T-helper 9 cell (primary cell): ENCODE data around the gene EEF1AKMT2.
"Not testable (repeated sequence)": the region's sequence is repeated elsewhere in the genome, so short reads cannot be mapped to it uniquely, and the experiment has no call there.

Experiments
- DNase-seq: peaks from one replicate; pipeline ENCODE4 v3.0.0-alpha.2; 2020
- total RNA-seq, 2 donors: gene quantifications; one replicate each; lab custom pipeline; 2026; lab: John Stamatoyannopoulos, UW

Gene EEF1AKMT2
- 7.5 to 10.2 reads per million in 2 donors for total RNA-seq

DNA sequence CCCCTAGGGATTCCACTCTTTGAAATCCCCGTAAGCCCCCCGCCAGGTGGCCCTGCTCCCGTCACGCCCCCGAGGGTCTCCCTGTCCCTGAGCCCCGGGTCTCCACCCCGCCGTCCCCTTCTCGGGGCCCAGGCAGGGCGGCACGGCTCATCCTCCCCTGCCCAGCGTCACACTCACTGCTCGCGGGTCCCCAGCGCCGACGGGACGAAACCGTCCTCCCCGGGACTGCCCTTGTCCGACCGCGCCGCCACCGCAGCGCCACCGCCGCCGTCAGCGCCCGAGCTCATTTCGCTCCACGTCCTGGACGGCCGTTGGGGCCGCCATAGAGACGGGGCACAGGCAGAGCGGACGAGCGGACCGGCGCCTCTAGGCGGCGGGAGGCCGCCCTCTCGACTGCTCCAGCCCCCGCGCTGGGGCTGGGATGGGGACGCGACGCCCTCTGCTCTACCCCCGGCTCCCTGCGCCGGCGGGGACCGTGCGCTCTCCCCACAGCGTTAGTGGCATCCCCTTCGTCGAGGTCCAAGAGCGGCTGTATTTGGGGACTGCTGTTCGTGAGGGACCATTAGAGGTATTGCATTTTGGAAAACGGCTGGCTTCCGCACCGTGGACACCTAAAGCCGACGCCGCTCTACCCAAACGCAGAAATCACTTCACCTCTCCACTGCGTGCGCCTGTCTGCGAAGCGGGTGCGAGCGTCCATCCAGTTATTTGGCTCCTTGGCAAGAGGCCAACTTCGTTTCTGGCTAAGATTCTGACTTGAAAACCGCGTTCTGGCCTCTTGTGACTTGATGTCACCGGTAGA lies at the start of gene EEF1AKMT2:
TSS of gene EEF1AKMT2 (minus strand) at position 341 of the 802 bp plus-strand sequence. CDS start at position 287, 54 bp downstream.
- peak; percentile 71 for DNase-seq

DNA sequence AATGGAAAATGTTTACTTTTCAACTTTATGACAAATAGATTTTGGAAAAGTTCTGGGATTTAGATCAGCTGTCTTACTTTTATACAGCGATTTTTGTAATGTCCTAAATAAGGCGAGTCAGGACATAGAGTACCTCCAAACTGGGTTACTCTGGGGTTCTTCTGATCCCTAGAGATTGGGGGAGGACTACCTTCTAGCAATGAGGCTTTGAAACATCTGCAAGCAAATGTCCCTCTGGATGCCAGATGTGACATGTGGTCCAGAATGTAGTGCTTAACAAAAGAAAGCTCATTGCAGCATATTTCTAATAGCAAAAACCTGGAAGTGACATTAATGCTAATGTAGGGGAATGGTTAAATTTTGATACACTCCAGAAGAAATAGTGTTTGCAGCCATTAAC lies 46.0 kb upstream of the EEF1AKMT2 start:
- DNase-seq = no peak

GRCh38 chr10:124831116-124831515 lies 39.4 kb upstream of the EEF1AKMT2 start:
- no peak for DNase-seq

GRCh38 chr10:124830445-124830844 lies 38.8 kb upstream of the EEF1AKMT2 start:
- DNase-seq = no peak

GRCh38 chr10:124829447-124830115 lies 37.9 kb upstream of the EEF1AKMT2 start:
- DNase-seq = no peak

DNA sequence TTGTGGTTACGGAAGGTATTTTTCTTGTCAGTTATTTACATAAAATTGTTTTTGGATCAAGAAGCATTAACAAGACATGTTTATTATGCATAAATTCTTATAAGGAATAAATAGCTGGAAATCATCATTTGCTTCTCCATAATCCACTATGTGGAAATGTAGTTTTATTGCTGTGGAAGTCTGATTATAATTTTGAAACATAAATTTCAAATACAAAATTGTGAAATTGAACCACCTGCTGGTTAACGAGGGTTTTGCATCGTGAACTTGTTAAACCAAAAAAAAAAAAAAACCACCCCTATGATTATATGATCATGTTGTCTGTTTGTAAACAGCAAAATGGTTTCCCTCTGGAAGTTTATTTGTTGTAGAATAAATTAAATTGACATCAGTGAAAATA lies 35.8 kb upstream of the EEF1AKMT2 start:
- no peak for DNase-seq

DNA sequence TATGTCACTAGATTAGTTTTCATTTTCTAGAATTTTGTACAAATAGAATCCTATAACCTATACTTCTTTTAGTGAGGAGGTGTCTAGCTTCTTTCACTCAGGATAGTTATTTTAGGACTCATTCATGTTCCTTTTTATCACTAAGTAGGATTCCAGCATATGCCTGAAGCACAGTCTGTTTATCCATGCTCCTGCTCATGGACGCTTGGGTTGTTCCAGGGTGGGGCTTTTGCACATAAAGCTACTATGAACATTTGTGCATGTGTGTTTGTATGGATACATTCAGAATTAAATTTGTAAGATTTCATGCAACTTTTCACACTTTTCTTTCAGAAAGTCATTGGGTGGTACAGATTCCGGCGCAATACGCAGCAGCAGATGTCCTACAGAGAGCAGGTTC lies 34.6 kb upstream of the EEF1AKMT2 start:
- no peak for DNase-seq

- DNase-seq = no peak
Observed at GRCh38 chr10:124825702-124826101, 34.0 kb upstream of the EEF1AKMT2 start.

GRCh38 chr10:124824932-124825331 lies 33.2 kb upstream of the EEF1AKMT2 start:
- DNase-seq = not testable (repeated sequence)

GRCh38 chr10:124824507-124824906 lies 32.8 kb upstream of the EEF1AKMT2 start:
- no peak for DNase-seq

DNA sequence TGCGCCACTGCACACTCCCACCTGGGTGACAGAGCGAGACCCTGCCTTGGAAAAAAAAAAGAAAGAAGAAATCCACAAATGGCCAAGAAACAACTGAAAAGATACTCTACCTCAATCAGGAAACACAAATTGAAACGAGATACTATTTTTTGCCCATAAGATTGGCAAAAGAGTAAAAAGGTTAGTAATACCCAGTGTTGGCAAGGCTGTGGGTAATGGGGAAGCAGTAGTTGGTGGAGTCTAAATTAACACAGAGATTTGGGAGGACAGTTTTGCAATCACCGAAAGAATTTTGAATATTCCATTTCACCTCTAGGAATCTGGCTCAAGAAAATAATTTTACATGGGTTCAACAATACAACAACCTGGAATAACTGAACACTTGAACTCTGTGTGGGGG lies 29.8 kb upstream of the EEF1AKMT2 start:
- no peak for DNase-seq

DNA sequence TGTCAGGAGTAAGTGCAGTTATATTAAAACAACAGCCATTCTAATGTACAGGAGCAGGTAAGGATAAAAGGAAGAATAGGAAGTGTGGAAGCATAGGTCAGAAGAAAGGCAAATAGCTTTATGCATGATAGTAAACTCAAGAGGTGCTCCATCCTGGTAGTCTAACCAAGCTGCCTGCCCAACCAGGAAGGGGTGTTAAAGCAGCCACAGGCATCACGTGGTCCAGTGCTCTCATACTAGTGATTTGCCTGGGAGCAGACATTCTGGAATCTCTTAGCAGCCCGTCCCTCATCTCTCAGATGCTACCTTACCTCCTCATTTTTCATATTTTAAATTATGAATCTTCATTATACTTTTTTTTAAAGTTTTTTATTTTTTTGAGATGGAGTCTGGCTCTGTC lies 28.4 kb upstream of the EEF1AKMT2 start:
- no peak for DNase-seq

GRCh38 chr10:124802313-124802675 lies 10.6 kb upstream of the EEF1AKMT2 start:
- no peak for DNase-seq

GRCh38 chr10:124799211-124799610 lies 7.5 kb upstream of the EEF1AKMT2 start:
- no peak for DNase-seq

GRCh38 chr10:124798781-124799180 lies 7.1 kb upstream of the EEF1AKMT2 start:
- no peak for DNase-seq

- no peak for DNase-seq
Observed at GRCh38 chr10:124798364-124798763, 6.7 kb upstream of the EEF1AKMT2 start.

DNA sequence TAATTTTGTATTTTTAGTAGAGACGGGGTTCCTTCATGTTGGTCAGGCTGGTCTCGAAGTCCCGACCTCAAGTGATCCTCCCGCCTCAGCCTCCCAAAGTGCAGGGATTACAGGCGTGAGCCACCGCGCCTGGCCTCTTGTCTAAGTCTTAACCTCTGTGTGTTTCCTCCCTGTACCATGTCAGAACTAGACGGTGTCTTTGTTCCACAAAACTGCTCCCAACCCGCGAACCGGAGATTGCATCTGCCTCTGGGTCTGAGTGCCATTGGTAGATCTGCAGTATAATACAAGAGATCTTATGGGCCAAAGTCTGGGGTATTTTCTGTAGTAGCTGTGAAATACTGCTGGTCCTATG lies 1.3 kb upstream of the EEF1AKMT2 start:
- no peak for DNase-seq

DNA sequence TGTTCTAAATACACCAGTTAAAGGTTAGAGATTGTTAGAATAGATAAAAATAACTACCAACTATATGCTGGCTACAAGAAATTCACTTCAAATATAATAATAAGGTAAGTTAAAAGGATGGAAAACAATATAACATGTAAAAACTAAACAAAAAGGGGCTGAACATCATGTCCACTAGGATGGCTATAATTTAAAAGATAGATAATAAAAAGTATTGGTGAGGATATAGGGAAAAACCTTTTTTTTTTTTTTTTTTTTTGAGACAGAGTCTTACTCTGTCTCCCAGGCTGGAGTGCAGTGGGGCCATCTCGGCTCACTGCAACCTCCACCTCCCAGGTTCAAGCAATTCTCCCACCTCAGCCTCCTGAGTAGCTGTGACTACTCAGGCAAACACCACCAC lies 8.8 kb downstream of the EEF1AKMT2 start:
- DNase-seq = not testable (repeated sequence)

DNA sequence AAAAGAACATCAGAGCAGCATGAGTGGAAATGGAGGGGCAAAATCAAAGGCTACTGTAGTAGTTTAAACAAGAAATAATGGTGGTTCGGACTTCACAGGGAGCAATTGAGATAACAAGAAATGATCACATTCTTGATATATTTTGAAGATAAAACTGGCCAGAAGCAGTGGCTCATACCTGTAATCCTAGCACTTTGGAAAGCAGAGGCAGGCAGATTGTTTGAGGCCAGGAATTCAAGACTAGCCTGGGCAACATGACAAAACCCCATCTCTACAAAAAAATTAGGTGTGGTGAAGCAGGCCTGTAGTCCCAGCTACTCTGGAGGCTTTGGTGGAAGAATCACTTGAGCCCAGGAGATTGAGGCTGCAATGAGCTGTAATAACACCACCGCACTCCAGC lies 22.9 kb downstream of the EEF1AKMT2 start:
- no peak for DNase-seq

GRCh38 chr10:124765256-124765655 lies 26.4 kb downstream of the EEF1AKMT2 start:
- DNase-seq = no peak

- no peak for DNase-seq
Observed at GRCh38 chr10:124763267-124763666, 28.4 kb downstream of the EEF1AKMT2 start.

GRCh38 chr10:124762281-124762680 lies 29.4 kb downstream of the EEF1AKMT2 start:
- DNase-seq = no peak

DNA sequence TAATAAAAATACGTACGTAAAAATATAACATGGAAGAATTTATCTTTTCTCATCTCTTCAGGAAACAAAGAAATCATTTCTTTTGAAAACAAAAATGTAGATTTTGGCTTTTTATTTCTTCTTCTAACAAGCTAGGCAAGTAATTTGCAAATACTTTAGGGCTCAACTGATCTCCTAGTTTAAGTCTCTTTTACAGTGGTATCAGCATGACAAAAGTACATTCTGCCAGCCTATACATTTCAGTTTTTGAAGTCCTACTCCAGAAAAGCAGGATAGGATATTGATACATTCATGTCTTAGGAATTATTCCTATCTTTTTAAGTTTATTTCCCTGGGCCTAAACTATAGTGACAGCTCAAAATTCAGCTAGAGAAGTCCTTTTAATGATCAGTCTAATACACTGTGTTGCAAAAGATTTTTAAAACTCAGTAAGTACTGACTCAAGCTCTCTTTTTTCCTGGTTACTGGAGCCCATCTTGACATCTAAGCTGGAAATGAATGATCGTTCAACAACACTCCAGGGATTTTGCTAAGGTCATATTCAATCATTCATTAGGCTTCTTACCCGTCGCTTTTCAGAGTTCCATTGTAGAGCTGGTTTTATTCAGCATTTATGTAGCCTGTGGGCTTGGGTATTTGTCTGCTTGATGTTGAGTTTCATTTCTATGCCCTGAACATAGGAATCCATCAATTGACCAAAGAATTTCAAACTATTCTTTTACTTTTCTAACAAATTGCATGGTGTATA lies 35.4 kb downstream of the EEF1AKMT2 start:
- DNase-seq = no peak

DNA sequence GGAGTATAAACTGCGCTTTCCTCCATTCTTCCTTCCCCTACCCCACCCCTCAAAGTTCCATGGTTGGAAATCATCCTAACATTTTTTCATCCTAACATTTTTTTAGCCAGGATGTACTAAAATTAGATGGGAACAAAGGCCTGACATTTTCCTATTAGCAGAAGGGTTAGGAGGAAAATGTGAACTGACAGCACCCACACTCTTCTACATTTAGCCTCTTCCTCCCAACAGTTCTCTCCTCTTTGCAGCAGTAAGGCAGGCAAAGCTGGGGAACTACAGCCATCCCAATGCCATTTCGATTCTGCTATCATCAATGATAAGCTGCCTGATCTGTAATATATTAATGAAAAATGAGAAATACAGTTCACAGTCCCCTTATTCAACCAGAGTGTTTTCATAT lies 36.1 kb downstream of the EEF1AKMT2 start:
- DNase-seq = no peak
